Tibial nerve (tissue), 4 donors: ENCODE measurements around the gene ACTL6A. TPM values are rescaled to one million over a fixed set of nuclear protein-coding genes. Genes with fewer than 3 reads are reported as not detected.
A peak's percentile ranks its signal among the peaks of the same experiment; 100 is the strongest.
"Not testable (repeated sequence)": the region's sequence is repeated elsewhere in the genome, so short reads cannot be mapped to it uniquely, and the experiment has no call there.

Experiments
- DNase-seq, 2 donors: peaks; one replicate each; pipeline ENCODE4 v3.0.0-alpha.2; 2019; ENCODE audit warnings: low spot score in 2 of 2
- H3K27ac ChIP-seq, 4 donors: fragments of 200-600 bp; sonication (generic) in 3 of 4; one replicate each; pipeline ENCODE4 v1.5.1; 2017 to 2019; ENCODE audit warnings: mild to moderate bottlenecking in 1 of 4
- H3K27me3 ChIP-seq, 2 donors: fragments of 200-600 bp; sonication (generic) in 1 of 2; one replicate each; pipeline versions ENCODE4 v1.5.1 to v1.6.0; 2017 to 2019
- H3K36me3 ChIP-seq, 3 donors: fragments of 200-600 bp; sonication (generic); one replicate each; pipeline ENCODE4 v1.5.1; 2018 to 2019
- H3K4me1 ChIP-seq, 4 donors: fragments of 200-600 bp; sonication (generic) in 3 of 4; one replicate each; pipeline ENCODE4 v1.5.1; 2017 to 2019
- H3K4me3 ChIP-seq, 4 donors: fragments of 200-600 bp; sonication (generic) in 3 of 4; one replicate each; pipeline ENCODE4 v1.5.1; 2017 to 2019; ENCODE audit warnings: mild to moderate bottlenecking in 1 of 4, moderate library complexity in 1 of 4
- H3K9me3 ChIP-seq, 4 donors: fragments of 200-600 bp; sonication (generic) in 3 of 4; one replicate each; pipeline ENCODE4 v1.5.1; 2017 to 2019
- EP300 ChIP-seq, 2 donors: sonication (generic); formaldehyde crosslinking; IDR thresholded peaks; one replicate each; pipeline ENCODE4 v1.6.1; 2017; ENCODE audit warnings: antibody characterized with exemption in 2 of 2, mild to moderate bottlenecking in 1 of 2
- POLR2A ChIP-seq, 2 donors: fragments of 450-650 bp; IDR thresholded peaks; one replicate each; pipeline ENCODE4 v1.6.1; 2017; ENCODE audit warnings: antibody characterized with exemption in 2 of 2, mild to moderate bottlenecking in 2 of 2, moderate library complexity in 2 of 2
- WGBS, 2 donors: methylation state at CpG; one replicate each; pipeline ENCODE4 v1.1.5; 2018; 5-methylcytosine and 5-hydroxymethylcytosine counted together
- total RNA-seq, 4 donors: library from RNA; depleted of rRNA; stranded (reverse); fragments of >200 nt; gene quantifications; one replicate each; pipeline ENCODE4 v1.1.0, GENCODE V29; 2016
- TF ChIP-seq, protein P1 (sequence below), 5 experiments: fragments of 200-600 bp in 3 of 5; fragments of 450-650 bp in 2 of 5; sonication (generic) in 3 of 5; IDR thresholded peaks; one replicate each; pipeline ENCODE4 v1.5.1; 2016 to 2019; ENCODE audit warnings: antibody characterized with exemption in 5 of 5, mild to moderate bottlenecking in 3 of 5, moderate library complexity in 2 of 5

ACTL6A gene
- total RNA-seq: 10 to 100 TPM; 25.7 to 52.5 (median 36.3) TPM

DNA sequence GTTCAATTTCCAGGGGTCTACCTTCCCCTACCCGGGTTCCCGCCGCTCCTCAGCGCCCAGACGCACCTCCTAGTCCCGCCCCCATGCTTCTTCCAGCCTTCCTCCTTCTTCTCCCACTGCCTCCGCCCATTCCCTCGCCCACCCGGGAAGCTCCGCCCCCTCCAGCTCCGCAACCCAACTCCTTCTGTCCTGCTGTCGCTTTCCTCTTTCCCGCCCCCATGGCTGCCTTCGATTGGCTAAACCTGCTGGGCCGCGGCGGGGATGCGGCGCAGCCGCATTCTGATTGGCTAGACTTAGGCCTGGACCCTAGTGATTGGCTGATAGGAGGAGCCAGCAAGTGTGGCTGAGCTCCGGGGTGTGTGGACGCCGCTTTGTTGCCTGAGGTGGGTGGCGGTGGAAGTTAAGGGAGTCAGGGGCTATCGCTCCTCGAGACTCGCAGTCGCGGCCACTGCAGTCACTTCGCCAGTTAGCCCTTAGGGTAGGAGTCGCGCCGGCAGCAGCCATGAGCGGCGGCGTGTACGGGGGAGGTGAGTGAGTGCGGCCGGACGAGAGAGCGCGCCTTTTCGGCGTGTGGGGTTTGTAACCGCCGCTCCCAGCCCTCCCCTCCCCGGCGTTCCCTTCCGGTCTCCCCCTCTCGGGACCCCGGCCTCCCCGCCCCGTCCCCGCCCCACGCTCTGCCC is at the start of gene ACTL6A:
ACTL6A (plus strand) TSS at position 336 of the 680 bp plus-strand sequence; CDS start at position 503, 167 bp downstream.
- peak in 1 of 2 donors; percentile 86 for TF ChIP-seq EP300 (IDR thresholded peaks at IDR 0.05)
- TF ChIP-seq POLR2A (IDR thresholded peaks at IDR 0.05): peak; percentile 29 to 72
- TF ChIP-seq, protein P1, sequence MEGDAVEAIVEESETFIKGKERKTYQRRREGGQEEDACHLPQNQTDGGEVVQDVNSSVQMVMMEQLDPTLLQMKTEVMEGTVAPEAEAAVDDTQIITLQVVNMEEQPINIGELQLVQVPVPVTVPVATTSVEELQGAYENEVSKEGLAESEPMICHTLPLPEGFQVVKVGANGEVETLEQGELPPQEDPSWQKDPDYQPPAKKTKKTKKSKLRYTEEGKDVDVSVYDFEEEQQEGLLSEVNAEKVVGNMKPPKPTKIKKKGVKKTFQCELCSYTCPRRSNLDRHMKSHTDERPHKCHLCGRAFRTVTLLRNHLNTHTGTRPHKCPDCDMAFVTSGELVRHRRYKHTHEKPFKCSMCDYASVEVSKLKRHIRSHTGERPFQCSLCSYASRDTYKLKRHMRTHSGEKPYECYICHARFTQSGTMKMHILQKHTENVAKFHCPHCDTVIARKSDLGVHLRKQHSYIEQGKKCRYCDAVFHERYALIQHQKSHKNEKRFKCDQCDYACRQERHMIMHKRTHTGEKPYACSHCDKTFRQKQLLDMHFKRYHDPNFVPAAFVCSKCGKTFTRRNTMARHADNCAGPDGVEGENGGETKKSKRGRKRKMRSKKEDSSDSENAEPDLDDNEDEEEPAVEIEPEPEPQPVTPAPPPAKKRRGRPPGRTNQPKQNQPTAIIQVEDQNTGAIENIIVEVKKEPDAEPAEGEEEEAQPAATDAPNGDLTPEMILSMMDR (IDR thresholded peaks at IDR 0.05): peak in 1 of 5 experiments; percentile 25
- H3K4me1 ChIP-seq: peaks cover 0 to 33% (median 4%) of the 10 kb centered on the region in 4 donors
- no peaks in the 10 kb centered on the region for H3K36me3 ChIP-seq
- DNase-seq: peak; percentile 99
- WGBS, 2 donors: 0% methylated on average over 45 to 46 of the region's 55 CpGs
- H3K27ac ChIP-seq: peak within 1 kb of the TSS; percentile 77 to 94 (median 88)
- H3K9me3 ChIP-seq: no peaks in the 10 kb centered on the region
- H3K4me3 ChIP-seq: peak within 1 kb of the TSS; percentile 71 to 98 (median 86)
- no peaks in the 10 kb centered on the region for H3K27me3 ChIP-seq

DNA sequence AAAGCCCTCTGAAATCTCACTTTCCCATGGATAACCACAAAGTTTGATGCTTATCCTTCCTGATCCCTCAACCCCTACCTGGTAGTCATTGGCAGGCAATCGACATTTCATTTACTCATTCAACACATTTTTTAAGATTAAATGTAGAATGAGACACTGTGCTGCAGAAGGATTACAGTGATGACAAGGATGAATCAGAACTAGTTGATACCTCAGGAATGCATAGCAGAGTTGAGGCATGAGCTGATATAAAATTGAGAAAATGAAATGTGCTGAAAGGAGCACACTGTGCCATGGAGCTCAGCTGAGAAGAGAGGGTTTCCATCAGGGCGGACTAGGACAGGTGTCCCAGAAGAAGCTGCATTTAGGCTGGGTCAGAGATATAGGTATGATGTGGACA is 48.9 kb upstream of the ACTL6A start:
- H3K4me3 ChIP-seq: no peak overlapping the region
- peaks cover 0 to 10% (median 3%) of the 10 kb centered on the region in 4 donors for H3K4me1 ChIP-seq
- H3K36me3 ChIP-seq: no peaks in the 10 kb centered on the region
- DNase-seq: no peak
- TF ChIP-seq POLR2A (IDR thresholded peaks at IDR 0.05) (no peak), EP300 (IDR thresholded peaks at IDR 0.05) (no peak)
- TF ChIP-seq, protein P1 (IDR thresholded peaks at IDR 0.05): no peak
- H3K27me3 ChIP-seq: no peaks in the 10 kb centered on the region
- WGBS, 2 donors: 93 to 94% methylated on average over 2 of the region's 2 CpGs
- peaks cover 0 to 4% (median 0%) of the 10 kb centered on the region in 4 donors for H3K9me3 ChIP-seq
- no peak overlapping the region for H3K27ac ChIP-seq

DNA sequence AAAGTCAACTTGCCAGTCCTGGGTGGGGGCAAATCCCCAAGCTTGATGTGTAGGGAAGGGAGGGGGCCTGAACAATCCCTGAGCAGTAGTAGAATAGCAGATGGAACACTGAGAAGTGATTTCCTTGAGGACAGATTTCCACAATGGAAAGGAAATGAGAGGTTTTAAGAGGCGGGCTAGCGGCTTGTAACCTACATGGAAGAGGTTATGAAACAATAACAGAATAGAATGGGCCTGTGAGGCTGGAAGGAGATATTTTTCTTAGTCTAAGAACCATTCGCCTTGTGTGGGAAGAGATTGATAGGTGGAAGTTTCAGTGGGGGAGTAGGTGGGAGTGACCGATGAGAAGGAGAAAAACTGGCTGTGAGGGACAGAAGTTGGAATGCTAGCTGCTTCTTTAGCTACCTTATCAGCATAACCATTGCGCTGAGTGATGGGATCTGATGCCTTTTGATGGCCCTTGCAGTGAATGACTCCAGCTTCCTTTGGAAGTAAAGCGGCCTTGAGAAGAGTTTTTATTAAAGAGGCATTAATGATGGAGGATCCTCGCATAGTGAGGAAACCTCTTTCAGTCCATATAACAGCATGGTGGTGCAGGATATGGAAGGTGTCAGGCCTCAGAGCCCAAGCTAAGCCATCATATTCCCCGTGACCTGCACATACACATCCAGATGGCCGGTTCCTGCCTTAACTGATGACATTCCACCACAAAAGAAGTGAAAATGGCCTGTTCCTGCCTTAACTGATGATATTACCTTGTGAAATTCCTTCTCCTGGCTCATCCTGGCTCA is 46.1 kb upstream of the ACTL6A start:
- H3K27ac ChIP-seq, H3K36me3 ChIP-seq, DNase-seq, H3K4me3 ChIP-seq, H3K9me3 ChIP-seq, H3K27me3 ChIP-seq: not testable (repeated sequence)
- 78% methylated on average over 9 of the region's 9 CpGs for WGBS, 2 donors
- peaks cover 0 to 10% (median 3%) of the 10 kb centered on the region in 4 donors for H3K4me1 ChIP-seq

DNA sequence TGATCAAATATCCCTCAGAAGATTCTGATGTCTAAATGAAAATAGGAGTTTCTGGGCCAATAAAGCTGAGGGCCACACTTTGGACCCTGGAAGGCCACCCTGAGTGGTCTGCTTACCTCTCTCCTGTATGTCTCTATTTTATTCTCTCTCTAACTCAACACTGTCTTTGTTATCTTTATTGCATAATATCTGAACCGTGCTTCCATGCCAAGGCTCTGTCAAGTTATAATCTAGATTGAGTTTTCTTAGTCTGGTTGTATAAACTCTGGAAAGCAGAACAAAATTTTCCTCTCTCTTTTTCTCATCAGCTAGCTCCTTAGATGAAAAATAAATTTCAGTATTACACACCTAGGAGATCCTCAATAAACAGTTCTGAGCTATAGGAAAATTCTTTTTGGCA is 36.2 kb upstream of the ACTL6A start:
- Histone ChIP-seq H3K4me3 (no peak overlapping the region), H3K36me3 (no peaks in the 10 kb centered on the region), H3K9me3 (no peaks in the 10 kb centered on the region), H3K4me1 (peaks cover 0 to 21% (median 5%) of the 10 kb centered on the region in 4 donors), H3K27ac (peak overlapping the region in 2 of 4 donors; percentile 36 to 70), H3K27me3 (no peaks in the 10 kb centered on the region)
- no peak for DNase-seq
- TF ChIP-seq EP300 (IDR thresholded peaks at IDR 0.05) (no peak), POLR2A (IDR thresholded peaks at IDR 0.05) (no peak)
- TF ChIP-seq, protein P1 (IDR thresholded peaks at IDR 0.05): no peak
- 0 to 2% methylated on average over 1 of the region's 1 CpG for WGBS, 2 donors

DNA sequence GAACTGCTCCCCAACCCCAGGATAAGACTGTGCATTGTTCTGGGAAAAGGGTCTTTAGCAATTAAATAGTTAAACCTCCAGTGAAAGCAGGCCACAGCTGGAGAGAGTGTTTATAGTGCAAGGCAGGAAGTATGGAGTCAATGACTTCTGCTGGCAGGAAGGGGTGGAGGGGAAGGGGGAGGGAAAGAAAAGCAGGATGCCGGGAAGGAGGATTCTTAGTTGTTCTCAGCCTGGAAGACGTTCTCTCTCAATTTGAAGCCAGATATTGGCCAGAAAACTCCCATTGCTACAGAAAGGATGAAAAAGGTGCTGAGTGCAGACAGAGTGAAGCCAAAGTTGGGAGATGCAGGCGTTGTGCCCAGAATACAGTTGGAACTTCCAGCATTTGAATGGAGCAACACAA is 35.7 kb upstream of the ACTL6A start:
- Histone ChIP-seq H3K9me3 (no peaks in the 10 kb centered on the region), H3K4me1 (peaks cover 0 to 21% (median 5%) of the 10 kb centered on the region in 4 donors), H3K27me3 (no peaks in the 10 kb centered on the region), H3K36me3 (no peaks in the 10 kb centered on the region), H3K4me3 (no peak overlapping the region), H3K27ac (peak overlapping the region in 2 of 4 donors; percentile 36 to 70)
- DNase-seq: peak in 1 of 2 donors; percentile 40
- TF ChIP-seq POLR2A (IDR thresholded peaks at IDR 0.05) (no peak), EP300 (IDR thresholded peaks at IDR 0.05) (peak in 1 of 2 donors; percentile 47)
- WGBS, 2 donors: 3 to 10% methylated on average over 3 of the region's 3 CpGs

DNA sequence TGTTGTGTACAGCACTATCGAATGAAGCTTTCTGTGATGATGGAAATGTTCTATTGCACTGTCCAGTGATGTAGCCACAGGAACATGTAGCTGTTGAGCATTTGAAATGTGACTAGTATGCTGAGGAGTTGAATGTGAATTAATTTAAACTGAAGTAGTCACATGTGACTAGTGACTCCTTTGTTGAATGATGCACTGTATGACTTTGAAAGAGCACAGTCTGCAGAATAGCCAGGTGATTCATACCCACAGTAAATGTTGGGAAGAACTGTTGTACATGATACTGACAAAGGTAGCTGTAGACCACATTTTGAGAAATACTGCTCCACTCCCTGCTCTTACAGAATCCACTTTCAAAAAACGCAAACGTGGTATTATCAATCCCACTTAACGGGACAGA is 34.0 kb upstream of the ACTL6A start:
- H3K4me1 ChIP-seq: peaks cover 0 to 21% (median 5%) of the 10 kb centered on the region in 4 donors
- H3K27ac ChIP-seq: no peak overlapping the region
- no peak for TF ChIP-seq POLR2A (IDR thresholded peaks at IDR 0.05)
- TF ChIP-seq EP300 (IDR thresholded peaks at IDR 0.05): no peak
- DNase-seq: no peak
- no peaks in the 10 kb centered on the region for H3K36me3 ChIP-seq
- H3K4me3 ChIP-seq: no peak overlapping the region
- WGBS, 2 donors: 59 to 67% methylated on average over 4 of the region's 4 CpGs
- H3K9me3 ChIP-seq: no peaks in the 10 kb centered on the region
- H3K27me3 ChIP-seq: no peaks in the 10 kb centered on the region
